ENCODE results near the gene NDUFA12.

DNA sequence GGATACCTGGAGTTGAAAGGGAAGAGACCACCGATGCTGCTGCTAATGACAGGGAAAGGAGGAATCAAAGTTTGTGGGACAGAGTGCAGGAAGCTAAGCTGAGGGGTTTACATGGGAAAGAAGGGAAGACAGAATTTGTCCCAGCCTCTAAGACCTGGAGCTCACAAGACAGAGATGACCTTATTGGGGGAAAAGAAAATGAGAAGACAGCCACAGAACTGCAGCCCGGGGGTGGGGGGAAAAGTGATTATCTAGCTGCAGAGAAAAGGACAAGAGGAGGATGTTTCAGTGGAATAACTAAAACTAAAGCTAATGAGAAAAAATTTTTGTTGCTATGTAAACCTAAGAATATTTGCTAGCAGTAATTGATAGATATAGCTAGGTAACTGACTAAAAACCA lies 30.7 kb downstream of the NDUFA12 start:
- TF ChIP-seq, protein P1, sequence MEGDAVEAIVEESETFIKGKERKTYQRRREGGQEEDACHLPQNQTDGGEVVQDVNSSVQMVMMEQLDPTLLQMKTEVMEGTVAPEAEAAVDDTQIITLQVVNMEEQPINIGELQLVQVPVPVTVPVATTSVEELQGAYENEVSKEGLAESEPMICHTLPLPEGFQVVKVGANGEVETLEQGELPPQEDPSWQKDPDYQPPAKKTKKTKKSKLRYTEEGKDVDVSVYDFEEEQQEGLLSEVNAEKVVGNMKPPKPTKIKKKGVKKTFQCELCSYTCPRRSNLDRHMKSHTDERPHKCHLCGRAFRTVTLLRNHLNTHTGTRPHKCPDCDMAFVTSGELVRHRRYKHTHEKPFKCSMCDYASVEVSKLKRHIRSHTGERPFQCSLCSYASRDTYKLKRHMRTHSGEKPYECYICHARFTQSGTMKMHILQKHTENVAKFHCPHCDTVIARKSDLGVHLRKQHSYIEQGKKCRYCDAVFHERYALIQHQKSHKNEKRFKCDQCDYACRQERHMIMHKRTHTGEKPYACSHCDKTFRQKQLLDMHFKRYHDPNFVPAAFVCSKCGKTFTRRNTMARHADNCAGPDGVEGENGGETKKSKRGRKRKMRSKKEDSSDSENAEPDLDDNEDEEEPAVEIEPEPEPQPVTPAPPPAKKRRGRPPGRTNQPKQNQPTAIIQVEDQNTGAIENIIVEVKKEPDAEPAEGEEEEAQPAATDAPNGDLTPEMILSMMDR (tag by site-specific recombination; IDR thresholded peaks at IDR 0.05) = no peak
- no peak for TF ChIP-seq ZNF629 (tag by site-specific recombination; IDR thresholded peaks at IDR 0.05)
- TF ChIP-seq ZSCAN30 (tag by site-specific recombination; IDR thresholded peaks at IDR 0.05) = no peak
- no peak for TF ChIP-seq YY1 (tag by site-specific recombination; IDR thresholded peaks at IDR 0.05)
- TF ChIP-seq ZNF302 (tag by site-specific recombination; IDR thresholded peaks at IDR 0.05; ENCODE audit: low read depth) = no peak
- TF ChIP-seq ZNF121 (tag by site-specific recombination; IDR thresholded peaks at IDR 0.05) = no peak
- TF ChIP-seq, protein P2, sequence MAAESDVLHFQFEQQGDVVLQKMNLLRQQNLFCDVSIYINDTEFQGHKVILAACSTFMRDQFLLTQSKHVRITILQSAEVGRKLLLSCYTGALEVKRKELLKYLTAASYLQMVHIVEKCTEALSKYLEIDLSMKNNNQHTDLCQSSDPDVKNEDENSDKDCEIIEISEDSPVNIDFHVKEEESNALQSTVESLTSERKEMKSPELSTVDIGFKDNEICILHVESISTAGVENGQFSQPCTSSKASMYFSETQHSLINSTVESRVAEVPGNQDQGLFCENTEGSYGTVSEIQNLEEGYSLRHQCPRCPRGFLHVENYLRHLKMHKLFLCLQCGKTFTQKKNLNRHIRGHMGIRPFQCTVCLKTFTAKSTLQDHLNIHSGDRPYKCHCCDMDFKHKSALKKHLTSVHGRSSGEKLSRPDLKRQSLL (tag by site-specific recombination; IDR thresholded peaks at IDR 0.05) = no peak
